C4-2B (cell line): ENCODE results near the gene KIDINS220.

Experiments used
- CTCF ChIP-seq: fragments of 450-650 bp; conservative IDR thresholded peaks from 2 replicates; pipeline ENCODE4 v1.5.1; 2017; ENCODE audit warnings: mild to moderate bottlenecking
- ZFX ChIP-seq: fragments of 450-650 bp; IDR thresholded peaks from 2 replicates; pipeline ENCODE4 v1.6.1; 2017

DNA sequence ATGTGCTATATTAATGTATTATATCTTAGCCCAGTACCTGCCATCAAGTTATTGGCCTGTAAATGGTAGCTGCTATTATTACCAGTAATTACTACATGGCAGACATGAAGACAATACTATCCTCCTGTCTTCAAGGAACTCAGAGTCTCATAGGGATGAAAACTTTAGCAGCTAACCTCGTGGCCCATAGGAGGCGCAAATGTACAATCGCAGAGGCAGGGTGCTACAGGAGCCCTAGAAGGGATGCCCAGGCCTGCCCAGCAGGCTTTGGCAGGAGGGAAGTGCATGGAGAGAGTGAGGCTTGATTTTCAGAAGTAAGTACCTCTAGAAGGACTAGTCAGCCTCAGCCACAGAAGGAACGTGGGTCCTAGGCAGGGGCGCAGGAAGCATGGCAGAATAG lies 44.7 kb upstream of the KIDINS220 start:
- TF ChIP-seq CTCF (peak; percentile 44), ZFX (no peak)
